Measurements from ENCODE around the gene LEFTY2.
"Not testable (repeated sequence)": the region's sequence is repeated elsewhere in the genome, so short reads cannot be mapped to it uniquely, and the experiment has no call there.

Gene LEFTY2

GRCh38 chr1:225953315-225953714, 12.3 kb upstream of the LEFTY2 start:
- no peak for DNase-seq (ENCODE audit: low read depth in 2 of 2)

GRCh38 chr1:225950905-225951497, 10.0 kb upstream of the LEFTY2 start:
- DNase-seq (ENCODE audit: low read depth in 2 of 2) = no peak

- DNase-seq (ENCODE audit: low read depth in 2 of 2) = no peak
These were observed 8.0 kb upstream of the LEFTY2 start for GRCh38 chr1:225949041-225949440.

- no peak for DNase-seq (ENCODE audit: low read depth in 2 of 2)
These were observed 5.8 kb upstream of the LEFTY2 start for GRCh38 chr1:225946803-225947202.

- no peak for DNase-seq (ENCODE audit: low read depth in 2 of 2)
These were observed 5.1 kb upstream of the LEFTY2 start for GRCh38 chr1:225946082-225946620.

GRCh38 chr1:225945564-225945963, 4.5 kb upstream of the LEFTY2 start:
- no peak for DNase-seq (ENCODE audit: low read depth in 2 of 2)

GRCh38 chr1:225944951-225945350, 3.9 kb upstream of the LEFTY2 start:
- no peak for DNase-seq (ENCODE audit: low read depth in 2 of 2)

- no peak for DNase-seq (ENCODE audit: low read depth in 2 of 2)
These were observed 3.4 kb upstream of the LEFTY2 start for GRCh38 chr1:225944387-225944786.

- no peak for DNase-seq (ENCODE audit: low read depth in 2 of 2)
These were observed 2.6 kb upstream of the LEFTY2 start for GRCh38 chr1:225943582-225943981.

- no peak for DNase-seq (ENCODE audit: low read depth in 2 of 2)
These were observed 1.6 kb upstream of the LEFTY2 start for GRCh38 chr1:225942574-225942973.

- DNase-seq (ENCODE audit: low read depth in 2 of 2) = no peak
These were observed 862 bp upstream of the LEFTY2 start for GRCh38 chr1:225941942-225942222.

- DNase-seq (ENCODE audit: low read depth in 2 of 2) = no peak
These were observed 452 bp downstream of the LEFTY2 start for GRCh38 chr1:225940385-225941151.

GRCh38 chr1:225939939-225940310, 1.1 kb downstream of the LEFTY2 start:
- DNase-seq (ENCODE audit: low read depth in 2 of 2) = not testable (repeated sequence)

- not testable (repeated sequence) for DNase-seq (ENCODE audit: low read depth in 2 of 2)
These were observed 1.7 kb downstream of the LEFTY2 start for GRCh38 chr1:225939097-225939938.

GRCh38 chr1:225937048-225937968, 3.7 kb downstream of the LEFTY2 start:
- DNase-seq (ENCODE audit: low read depth in 2 of 2) = no peak

- DNase-seq (ENCODE audit: low read depth in 2 of 2) = no peak
These were observed 4.5 kb downstream of the LEFTY2 start for GRCh38 chr1:225936523-225936922.

- DNase-seq (ENCODE audit: low read depth in 2 of 2) = not testable (repeated sequence)
These were observed 4.9 kb downstream of the LEFTY2 start for GRCh38 chr1:225936086-225936485.

GRCh38 chr1:225934711-225935110, 6.3 kb downstream of the LEFTY2 start:
- DNase-seq (ENCODE audit: low read depth in 2 of 2) = no peak

GRCh38 chr1:225933072-225933471, 7.9 kb downstream of the LEFTY2 start:
- no peak for DNase-seq (ENCODE audit: low read depth in 2 of 2)

GRCh38 chr1:225931270-225932136, 9.5 kb downstream of the LEFTY2 start:
- no peak for DNase-seq (ENCODE audit: low read depth in 2 of 2)

GRCh38 chr1:225930566-225930965, 10.5 kb downstream of the LEFTY2 start:
- DNase-seq (ENCODE audit: low read depth in 2 of 2) = no peak

Data from stimulated activated CD4-positive, alpha-beta T cell treated with anti-CD3 and anti-CD28 coated beads, Interleukin-12 subunit alpha, Interleukin-12 subunit beta, amount 100 ng/mL, for 24 hours (primary cell).